NOMO-1 (cell line): ENCODE data around the gene LEPR.
A peak's percentile ranks its signal among the peaks of the same experiment; 100 is the strongest.
"Not testable (repeated sequence)": the region's sequence is repeated elsewhere in the genome, so short reads cannot be mapped to it uniquely, and the experiment has no call there.

Experiments used
- DNase-seq, 2 experiments: peaks; one replicate each; lab custom pipeline; 2025; ENCODE audit not compliant: unreplicated experiment in 2 of 2; lab: John Stamatoyannopoulos, UW

LEPR gene

GRCh38 chr1:65420590-65421350, at the start of gene LEPR, which contains the start of gene LEPROT:
Gene LEPR (plus strand): TSS chr1:65420668. CDS start chr1:65565566, 144,898 bp downstream.
Gene LEPROT (plus strand): TSS chr1:65420668. CDS start chr1:65420725, 57 bp downstream.
- peak in 1 of 2 experiments; percentile 48 for DNase-seq

GRCh38 chr1:65371544-65371943, 48.9 kb upstream of the LEPR start:
- DNase-seq, result no peak

GRCh38 chr1:65372557-65372956, 47.9 kb upstream of the LEPR start:
- DNase-seq, result no peak

GRCh38 chr1:65377496-65378246, 42.8 kb upstream of the LEPR start:
- DNase-seq, result no peak

GRCh38 chr1:65378247-65378946, 42.1 kb upstream of the LEPR start:
- DNase-seq, result no peak

- not testable (repeated sequence) for DNase-seq
Observed at GRCh38 chr1:65384426-65384825, 36.0 kb upstream of the LEPR start.

GRCh38 chr1:65386439-65386838, 34.0 kb upstream of the LEPR start:
- no peak for DNase-seq

GRCh38 chr1:65387821-65388220, 32.6 kb upstream of the LEPR start:
- DNase-seq, result no peak

GRCh38 chr1:65388908-65389695, 31.4 kb upstream of the LEPR start:
- no peak for DNase-seq

GRCh38 chr1:65392497-65392896, 28.0 kb upstream of the LEPR start:
- DNase-seq, result no peak

GRCh38 chr1:65393347-65393746, 27.1 kb upstream of the LEPR start:
- DNase-seq, result no peak

- no peak for DNase-seq
Observed at GRCh38 chr1:65393928-65394327, 26.5 kb upstream of the LEPR start.

GRCh38 chr1:65395887-65396612, 24.4 kb upstream of the LEPR start:
- DNase-seq, result peak in 1 of 2 experiments; percentile 28

GRCh38 chr1:65398083-65398482, 22.4 kb upstream of the LEPR start:
- DNase-seq, result no peak

- no peak for DNase-seq
Observed at GRCh38 chr1:65399003-65399402, 21.5 kb upstream of the LEPR start.

GRCh38 chr1:65401612-65402011, 18.9 kb upstream of the LEPR start:
- DNase-seq, result no peak

- DNase-seq, result no peak
Observed at GRCh38 chr1:65404941-65405340, 15.5 kb upstream of the LEPR start.

- DNase-seq, result no peak
Observed at GRCh38 chr1:65407877-65408276, 12.6 kb upstream of the LEPR start.

- no peak for DNase-seq
Observed at GRCh38 chr1:65409314-65409713, 11.2 kb upstream of the LEPR start.

GRCh38 chr1:65409816-65410326, 10.6 kb upstream of the LEPR start:
- no peak for DNase-seq
